Measurements from ENCODE around the gene TCF15.

DNA sequence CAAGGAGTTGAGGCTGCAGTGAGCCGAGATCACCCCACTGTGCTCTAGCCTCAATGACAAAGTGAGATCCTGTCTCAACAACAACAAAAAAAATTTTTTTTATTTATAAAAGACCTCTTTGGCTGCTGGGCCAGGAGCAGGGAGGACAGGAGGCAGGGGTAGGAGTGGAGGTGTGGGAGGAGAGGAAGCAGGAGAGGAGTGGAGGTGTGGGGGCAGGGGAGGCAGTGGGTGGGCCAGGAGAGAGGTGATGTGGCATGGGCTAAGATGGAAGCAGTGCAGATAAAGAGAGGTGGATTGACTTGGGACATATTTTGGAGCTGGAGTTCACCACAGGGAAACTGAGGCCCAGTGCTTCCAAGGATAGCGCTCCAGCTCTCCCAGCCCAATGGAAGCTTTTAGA is 53.1 kb downstream of the TCF15 start:
- TF ChIP-seq RAD21 (IDR thresholded peaks at IDR 0.05) (no peak), GABPA (IDR thresholded peaks at IDR 0.05 in 1 of 2, conservative IDR thresholded peaks at IDR 0.05 in 1 of 2) (no peak), YY1 (IDR thresholded peaks at IDR 0.05) (no peak), RXRA (IDR thresholded peaks at IDR 0.05) (no peak)
- TF ChIP-seq, protein P1, sequence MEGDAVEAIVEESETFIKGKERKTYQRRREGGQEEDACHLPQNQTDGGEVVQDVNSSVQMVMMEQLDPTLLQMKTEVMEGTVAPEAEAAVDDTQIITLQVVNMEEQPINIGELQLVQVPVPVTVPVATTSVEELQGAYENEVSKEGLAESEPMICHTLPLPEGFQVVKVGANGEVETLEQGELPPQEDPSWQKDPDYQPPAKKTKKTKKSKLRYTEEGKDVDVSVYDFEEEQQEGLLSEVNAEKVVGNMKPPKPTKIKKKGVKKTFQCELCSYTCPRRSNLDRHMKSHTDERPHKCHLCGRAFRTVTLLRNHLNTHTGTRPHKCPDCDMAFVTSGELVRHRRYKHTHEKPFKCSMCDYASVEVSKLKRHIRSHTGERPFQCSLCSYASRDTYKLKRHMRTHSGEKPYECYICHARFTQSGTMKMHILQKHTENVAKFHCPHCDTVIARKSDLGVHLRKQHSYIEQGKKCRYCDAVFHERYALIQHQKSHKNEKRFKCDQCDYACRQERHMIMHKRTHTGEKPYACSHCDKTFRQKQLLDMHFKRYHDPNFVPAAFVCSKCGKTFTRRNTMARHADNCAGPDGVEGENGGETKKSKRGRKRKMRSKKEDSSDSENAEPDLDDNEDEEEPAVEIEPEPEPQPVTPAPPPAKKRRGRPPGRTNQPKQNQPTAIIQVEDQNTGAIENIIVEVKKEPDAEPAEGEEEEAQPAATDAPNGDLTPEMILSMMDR (IDR thresholded peaks at IDR 0.05; ENCODE audit: low read depth, low read length, missing input control): no peak
- TF ChIP-seq, protein P2, sequence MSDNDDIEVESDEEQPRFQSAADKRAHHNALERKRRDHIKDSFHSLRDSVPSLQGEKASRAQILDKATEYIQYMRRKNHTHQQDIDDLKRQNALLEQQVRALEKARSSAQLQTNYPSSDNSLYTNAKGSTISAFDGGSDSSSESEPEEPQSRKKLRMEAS (IDR thresholded peaks at IDR 0.05): no peak
- TF ChIP-seq, protein P3, sequence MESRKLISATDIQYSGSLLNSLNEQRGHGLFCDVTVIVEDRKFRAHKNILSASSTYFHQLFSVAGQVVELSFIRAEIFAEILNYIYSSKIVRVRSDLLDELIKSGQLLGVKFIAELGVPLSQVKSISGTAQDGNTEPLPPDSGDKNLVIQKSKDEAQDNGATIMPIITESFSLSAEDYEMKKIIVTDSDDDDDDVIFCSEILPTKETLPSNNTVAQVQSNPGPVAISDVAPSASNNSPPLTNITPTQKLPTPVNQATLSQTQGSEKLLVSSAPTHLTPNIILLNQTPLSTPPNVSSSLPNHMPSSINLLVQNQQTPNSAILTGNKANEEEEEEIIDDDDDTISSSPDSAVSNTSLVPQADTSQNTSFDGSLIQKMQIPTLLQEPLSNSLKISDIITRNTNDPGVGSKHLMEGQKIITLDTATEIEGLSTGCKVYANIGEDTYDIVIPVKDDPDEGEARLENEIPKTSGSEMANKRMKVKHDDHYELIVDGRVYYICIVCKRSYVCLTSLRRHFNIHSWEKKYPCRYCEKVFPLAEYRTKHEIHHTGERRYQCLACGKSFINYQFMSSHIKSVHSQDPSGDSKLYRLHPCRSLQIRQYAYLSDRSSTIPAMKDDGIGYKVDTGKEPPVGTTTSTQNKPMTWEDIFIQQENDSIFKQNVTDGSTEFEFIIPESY (IDR thresholded peaks at IDR 0.05): no peak
- TF ChIP-seq, protein P4, sequence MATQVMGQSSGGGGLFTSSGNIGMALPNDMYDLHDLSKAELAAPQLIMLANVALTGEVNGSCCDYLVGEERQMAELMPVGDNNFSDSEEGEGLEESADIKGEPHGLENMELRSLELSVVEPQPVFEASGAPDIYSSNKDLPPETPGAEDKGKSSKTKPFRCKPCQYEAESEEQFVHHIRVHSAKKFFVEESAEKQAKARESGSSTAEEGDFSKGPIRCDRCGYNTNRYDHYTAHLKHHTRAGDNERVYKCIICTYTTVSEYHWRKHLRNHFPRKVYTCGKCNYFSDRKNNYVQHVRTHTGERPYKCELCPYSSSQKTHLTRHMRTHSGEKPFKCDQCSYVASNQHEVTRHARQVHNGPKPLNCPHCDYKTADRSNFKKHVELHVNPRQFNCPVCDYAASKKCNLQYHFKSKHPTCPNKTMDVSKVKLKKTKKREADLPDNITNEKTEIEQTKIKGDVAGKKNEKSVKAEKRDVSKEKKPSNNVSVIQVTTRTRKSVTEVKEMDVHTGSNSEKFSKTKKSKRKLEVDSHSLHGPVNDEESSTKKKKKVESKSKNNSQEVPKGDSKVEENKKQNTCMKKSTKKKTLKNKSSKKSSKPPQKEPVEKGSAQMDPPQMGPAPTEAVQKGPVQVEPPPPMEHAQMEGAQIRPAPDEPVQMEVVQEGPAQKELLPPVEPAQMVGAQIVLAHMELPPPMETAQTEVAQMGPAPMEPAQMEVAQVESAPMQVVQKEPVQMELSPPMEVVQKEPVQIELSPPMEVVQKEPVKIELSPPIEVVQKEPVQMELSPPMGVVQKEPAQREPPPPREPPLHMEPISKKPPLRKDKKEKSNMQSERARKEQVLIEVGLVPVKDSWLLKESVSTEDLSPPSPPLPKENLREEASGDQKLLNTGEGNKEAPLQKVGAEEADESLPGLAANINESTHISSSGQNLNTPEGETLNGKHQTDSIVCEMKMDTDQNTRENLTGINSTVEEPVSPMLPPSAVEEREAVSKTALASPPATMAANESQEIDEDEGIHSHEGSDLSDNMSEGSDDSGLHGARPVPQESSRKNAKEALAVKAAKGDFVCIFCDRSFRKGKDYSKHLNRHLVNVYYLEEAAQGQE (IDR thresholded peaks at IDR 0.05): no peak
- TF ChIP-seq, protein P5, sequence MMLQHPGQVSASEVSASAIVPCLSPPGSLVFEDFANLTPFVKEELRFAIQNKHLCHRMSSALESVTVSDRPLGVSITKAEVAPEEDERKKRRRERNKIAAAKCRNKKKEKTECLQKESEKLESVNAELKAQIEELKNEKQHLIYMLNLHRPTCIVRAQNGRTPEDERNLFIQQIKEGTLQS (IDR thresholded peaks at IDR 0.05): no peak
